BE2C (cell line): ENCODE measurements around the gene FRMD5.

Experiments used
- DNase-seq: peaks from one replicate; pipeline ENCODE4 v3.0.0-alpha.2; 2020
- H3K27me3 ChIP-seq: fragments of 250-450 bp; sonication (Bioruptor Pico); 2 replicates; pipeline ENCODE4 v1.5.1; 2020; ENCODE audit warnings: mild to moderate bottlenecking
- H3K36me3 ChIP-seq: fragments of 250-450 bp; sonication (Bioruptor Pico); 2 replicates; pipeline ENCODE4 v1.5.1; 2020; ENCODE audit warnings: mild to moderate bottlenecking
- H3K4me1 ChIP-seq: fragments of 250-450 bp; sonication (Bioruptor Pico); 2 replicates; pipeline ENCODE4 v1.5.1; 2020
- H3K4me3 ChIP-seq: 2 replicates; pipeline ENCODE4 v1.5.1; 2011; ENCODE audit warnings: low read depth, low read length
- H3K9me3 ChIP-seq: fragments of 250-450 bp; sonication (Bioruptor Pico); 2 replicates; pipeline ENCODE4 v1.5.1; 2020
- CTCF ChIP-seq: IDR thresholded peaks from 2 replicates; pipeline ENCODE4 v1.5.1; 2012; ENCODE audit warnings: mild to moderate bottlenecking, low read depth, low read length

The FRMD5 gene

GRCh38 chr15:44024155-44024554, 170.9 kb downstream of the FRMD5 start:
- Histone ChIP-seq H3K36me3 (no peaks in the 10 kb centered on the region), H3K9me3 (no peaks in the 10 kb centered on the region), H3K4me1 (peaks cover 5% of the 10 kb centered on the region; the same call in 1 of the 2 replicates), H3K4me3 (no peak overlapping the region), H3K27me3 (no peaks in the 10 kb centered on the region)
- TF ChIP-seq CTCF = no peak
- DNase-seq = no peak

GRCh38 chr15:44023176-44023575, 171.9 kb downstream of the FRMD5 start:
- no peak for DNase-seq
- H3K4me1 ChIP-seq = no peaks in the 10 kb centered on the region
- no peaks in the 10 kb centered on the region for H3K9me3 ChIP-seq

GRCh38 chr15:44018151-44018550, 176.9 kb downstream of the FRMD5 start:
- H3K9me3 ChIP-seq = no peaks in the 10 kb centered on the region

More at GRCh38 chr15:44023176-44023575, 171.9 kb downstream of the FRMD5 start:
- Histone ChIP-seq H3K36me3 (no peaks in the 10 kb centered on the region), H3K27me3 (no peaks in the 10 kb centered on the region), H3K4me3 (no peak overlapping the region)
- TF ChIP-seq CTCF = no peak

GRCh38 chr15:44015545-44016305, 179.3 kb downstream of the FRMD5 start:
- no peak for TF ChIP-seq CTCF
- no peaks in the 10 kb centered on the region for H3K36me3 ChIP-seq
- no peaks in the 10 kb centered on the region for H3K4me1 ChIP-seq
- DNase-seq = no peak
- no peak overlapping the region for H3K4me3 ChIP-seq
- no peaks in the 10 kb centered on the region for H3K9me3 ChIP-seq
- H3K27me3 ChIP-seq = no peaks in the 10 kb centered on the region

More at GRCh38 chr15:44018151-44018550, 176.9 kb downstream of the FRMD5 start:
- Histone ChIP-seq H3K27me3 (no peaks in the 10 kb centered on the region), H3K4me1 (no peaks in the 10 kb centered on the region), H3K36me3 (no peaks in the 10 kb centered on the region), H3K4me3 (no peak overlapping the region)
- no peak for DNase-seq
- no peak for TF ChIP-seq CTCF

GRCh38 chr15:44011238-44011854, 183.7 kb downstream of the FRMD5 start:
- no peak overlapping the region for H3K4me3 ChIP-seq
- H3K27me3 ChIP-seq = no peaks in the 10 kb centered on the region
- TF ChIP-seq CTCF = no peak
- no peaks in the 10 kb centered on the region for H3K36me3 ChIP-seq
- H3K4me1 ChIP-seq = no peaks in the 10 kb centered on the region
- DNase-seq = no peak
- no peaks in the 10 kb centered on the region for H3K9me3 ChIP-seq

GRCh38 chr15:44010089-44010488, 185.0 kb downstream of the FRMD5 start:
- no peaks in the 10 kb centered on the region for H3K36me3 ChIP-seq
- no peak overlapping the region for H3K4me3 ChIP-seq
- no peaks in the 10 kb centered on the region for H3K9me3 ChIP-seq
- H3K4me1 ChIP-seq = no peaks in the 10 kb centered on the region
- H3K27me3 ChIP-seq = no peaks in the 10 kb centered on the region
- no peak for DNase-seq
- TF ChIP-seq CTCF = no peak
